Spleen (tissue), 7 donors: ENCODE measurements around the gene APBB2.

ENCODE experiments used
- CTCF ChIP-seq, 11 experiments: fragments of 200-600 bp in 7 of 11; fragments of 450-650 bp in 4 of 11; sonication (generic) in 4 of 11; IDR thresholded peaks in 8 of 11; conservative IDR thresholded peaks in 3 of 11; 1 replicate in 7 of 11; 2 replicates in 4 of 11; pipeline versions ENCODE4 v1.4.0 to v1.8.0; 2016 to 2021; ENCODE audit warnings: antibody characterized with exemption in 11 of 11, inconsistent platforms in 4 of 11, mild to moderate bottlenecking in 1 of 11
- POLR2A ChIP-seq, 3 donors: fragments of 450-650 bp; IDR thresholded peaks; one replicate each; pipeline ENCODE4 v1.5.1; 2017; ENCODE audit warnings: antibody characterized with exemption in 3 of 3, mild to moderate bottlenecking in 1 of 3
- donor health status: DM: no; HTN: no; CAD: no; lungs with moderate emphysema.
- donor health status: DM: no; HTN: no; CAD: no.
- donor health status: DM: no; HTN: no; CAD: no.

GRCh38 chr4:41136456-41136855 lies 77.9 kb downstream of the APBB2 start:
- no peak for TF ChIP-seq CTCF (IDR thresholded peaks at IDR 0.05 in 8 of 11, conservative IDR thresholded peaks at IDR 0.05 in 3 of 11)
- no peak for TF ChIP-seq POLR2A (IDR thresholded peaks at IDR 0.05)
